Astrocyte (in vitro differentiated cells and primary cell): ENCODE measurements around the gene ZNF618.

ENCODE experiments used
- CTCF ChIP-seq: IDR thresholded peaks from 2 replicates; pipeline ENCODE4 v1.5.1; 2011; ENCODE audit warnings: low read depth, mild to moderate bottlenecking, inconsistent platforms, low read length, moderate library complexity; ENCODE audit not compliant: insufficient read depth
- EZH2 ChIP-seq: IDR thresholded peaks from 2 replicates; pipeline ENCODE4 v1.6.1; 2012; ENCODE audit warnings: mild to moderate bottlenecking, low read length, inconsistent platforms; ENCODE audit not compliant: insufficient read depth

GRCh38 chr9:113916931-113917330 is 40.8 kb downstream of the ZNF618 start:
- TF ChIP-seq CTCF (no peak), EZH2 (no peak)
